ENCODE measurements around the gene CD300LG. TPM values are rescaled to one million over a fixed set of nuclear protein-coding genes. Genes with fewer than 3 reads are reported as not detected.

Gene CD300LG
- total and polyA plus RNA-seq, 8 donors: 0.09 to 4.3 (median 0.43) TPM

- intact Hi-C loops (cut with DNase I): no loop called here
- ATAC-seq (no peak), DNase-seq (no peak), FAIRE-seq (no peak)
- no peaks in the 10 kb centered on the region for H3K27me3 ChIP-seq
- H3K36me3 ChIP-seq: peaks cover 0 to 2% (median 0%) of the 10 kb centered on the region in 3 donors
- no peak overlapping the region for H3K27ac ChIP-seq
- no peaks in the 10 kb centered on the region for H3K4me1 ChIP-seq
- no peaks in the 10 kb centered on the region for H3K9me3 ChIP-seq
- no peak overlapping the region for H3K4me3 ChIP-seq
- no peak for TF ChIP-seq CTCF (IDR thresholded peaks at IDR 0.05)
- 67 to 82% methylated on average over 4 of the region's 4 CpGs for WGBS, 2 donors
Measured at GRCh38 chr17:43803758-43804157, 43.2 kb upstream of the CD300LG start.

- Histone ChIP-seq H3K4me1 (no peaks in the 10 kb centered on the region), H3K36me3 (peaks cover 0 to 8% (median 0%) of the 10 kb centered on the region in 3 donors), H3K4me3 (no peak overlapping the region), H3K27ac (no peak overlapping the region), H3K9me3 (no peaks in the 10 kb centered on the region), H3K27me3 (no peaks in the 10 kb centered on the region)
- TF ChIP-seq CTCF (IDR thresholded peaks at IDR 0.05): no peak
- no peak for DNase-seq
- ATAC-seq: no peak
- intact Hi-C loops (cut with DNase I): no loop called here
- FAIRE-seq: no peak
Measured at GRCh38 chr17:43805117-43805516, 41.9 kb upstream of the CD300LG start.

- Histone ChIP-seq H3K4me3 (no peak overlapping the region), H3K27ac (no peak overlapping the region), H3K9me3 (no peaks in the 10 kb centered on the region), H3K4me1 (no peaks in the 10 kb centered on the region), H3K27me3 (no peaks in the 10 kb centered on the region), H3K36me3 (peaks cover 0 to 8% (median 0%) of the 10 kb centered on the region in 3 donors)
- ATAC-seq: no peak
- no peak for TF ChIP-seq CTCF (IDR thresholded peaks at IDR 0.05)
- 84 to 94% methylated on average over 4 of the region's 4 CpGs for WGBS, 2 donors
- FAIRE-seq: no peak
- intact Hi-C loops (cut with DNase I): no loop called here
- no peak for DNase-seq
Measured at GRCh38 chr17:43808076-43808475, 38.9 kb upstream of the CD300LG start.

GRCh38 chr17:43809121-43809520, 37.9 kb upstream of the CD300LG start:
- ATAC-seq (no peak), FAIRE-seq (no peak), DNase-seq (no peak)
- no peaks in the 10 kb centered on the region for H3K4me1 ChIP-seq
- H3K27me3 ChIP-seq: no peaks in the 10 kb centered on the region
- H3K9me3 ChIP-seq: no peaks in the 10 kb centered on the region
- intact Hi-C loops (cut with DNase I): no loop called here
- WGBS, 2 donors: 90 to 91% methylated on average over 5 of the region's 5 CpGs
- H3K27ac ChIP-seq: no peak overlapping the region
- H3K36me3 ChIP-seq: peaks cover 0 to 8% (median 0%) of the 10 kb centered on the region in 3 donors
- TF ChIP-seq CTCF (IDR thresholded peaks at IDR 0.05): no peak
- no peak overlapping the region for H3K4me3 ChIP-seq

GRCh38 chr17:43810226-43810715, 36.7 kb upstream of the CD300LG start:
- FAIRE-seq (no peak), ATAC-seq (no peak), DNase-seq (no peak)
- H3K27me3 ChIP-seq: no peaks in the 10 kb centered on the region
- no peak overlapping the region for H3K27ac ChIP-seq
- WGBS, 2 donors: 84 to 95% methylated on average over 4 of the region's 4 CpGs
- no peaks in the 10 kb centered on the region for H3K4me1 ChIP-seq
- intact Hi-C loops (cut with DNase I): no loop called here
- TF ChIP-seq CTCF (IDR thresholded peaks at IDR 0.05): no peak
- no peak overlapping the region for H3K4me3 ChIP-seq
- H3K36me3 ChIP-seq: peaks cover 0 to 8% (median 0%) of the 10 kb centered on the region in 3 donors
- H3K9me3 ChIP-seq: no peaks in the 10 kb centered on the region

Data from pancreas (tissue), 10 donors.